HG03354 (cell line): ENCODE results near the gene CLEC4C.
"Not testable (repeated sequence)": the region's sequence is repeated elsewhere in the genome, so short reads cannot be mapped to it uniquely, and the experiment has no call there.

ENCODE experiments used
- ATAC-seq: cut with Tn5 transposase; IDR thresholded peaks from one replicate; pipeline ENCODE4 v1.9.1; 2021; ENCODE audit warnings: mild to moderate bottlenecking; ENCODE audit not compliant: unreplicated experiment, poor library complexity, severe bottlenecking

The CLEC4C gene

DNA sequence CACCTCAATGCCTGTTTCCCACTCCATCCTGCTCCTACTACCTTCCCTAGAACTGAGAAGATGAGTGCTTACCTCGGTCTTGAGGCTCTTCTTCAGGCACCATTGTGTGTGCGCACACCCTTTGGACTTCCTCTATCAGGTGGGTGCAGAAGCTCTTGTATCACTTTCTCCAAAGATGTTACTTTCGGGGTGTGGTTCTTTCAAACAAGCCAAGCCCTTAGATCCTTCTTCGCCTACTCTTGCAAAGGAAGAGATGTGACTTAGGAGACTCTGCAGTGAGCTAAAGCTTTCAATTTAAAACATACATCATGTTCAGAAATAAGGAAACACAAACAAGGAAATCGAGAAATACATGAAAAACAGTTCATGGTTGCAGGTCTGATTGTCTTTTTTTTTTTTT is at the start of gene CLEC4C:
TSS of gene CLEC4C (minus strand) at position 130 of the 400 bp plus-strand sequence. CDS start at position 103, 27 bp downstream.
- no peak for ATAC-seq

DNA sequence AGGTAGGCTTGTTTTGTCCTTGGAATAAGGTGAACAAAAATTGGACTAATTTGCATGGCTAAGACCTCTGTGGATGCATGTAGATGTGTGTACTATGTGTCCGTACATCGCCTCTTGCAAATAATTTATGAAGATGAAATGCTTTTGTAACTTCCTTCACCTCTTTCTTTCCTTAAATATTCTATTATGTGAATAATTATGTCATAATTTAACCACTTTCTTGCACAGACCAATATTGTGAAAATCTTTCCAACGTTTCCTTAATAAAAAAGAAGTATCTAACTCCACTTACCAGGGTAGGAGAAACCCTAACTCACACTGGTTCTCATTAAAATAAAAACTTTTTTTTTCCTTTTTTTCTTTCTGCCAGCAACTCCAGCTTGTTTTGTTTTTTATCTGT is 46.0 kb upstream of the CLEC4C start:
- ATAC-seq = no peak

- ATAC-seq = not testable (repeated sequence)
Measured at GRCh38 chr12:7788884-7789528, 41.8 kb upstream of the CLEC4C start, which contains the start of gene NANOG. NANOG (plus strand) TSS chr12:7789402; CDS start chr12:7789615, 213 bp downstream.

- ATAC-seq = no peak
Measured at GRCh38 chr12:7788294-7788660, 41.1 kb upstream of the CLEC4C start.

GRCh38 chr12:7787574-7788293 is 40.6 kb upstream of the CLEC4C start:
- no peak for ATAC-seq

DNA sequence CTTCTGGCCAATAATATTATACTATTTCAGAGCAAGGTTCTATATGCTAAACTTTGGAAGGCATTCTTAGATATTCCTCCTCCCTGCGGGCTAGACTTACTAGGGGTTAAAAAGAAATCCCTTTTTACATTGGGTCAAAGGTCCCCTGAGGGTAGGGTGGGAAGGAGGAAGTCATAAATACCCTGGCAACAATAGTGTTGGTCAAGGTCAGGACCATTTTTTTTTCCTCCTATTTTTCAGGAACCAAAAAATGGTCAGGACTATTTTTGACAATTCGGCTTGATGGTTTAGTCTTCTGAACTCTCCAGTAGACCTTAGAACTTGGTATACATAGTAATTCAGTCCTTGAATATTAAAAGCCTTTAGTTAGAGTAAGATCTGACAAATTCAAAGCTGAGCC is 37.5 kb upstream of the CLEC4C start:
- ATAC-seq = no peak

DNA sequence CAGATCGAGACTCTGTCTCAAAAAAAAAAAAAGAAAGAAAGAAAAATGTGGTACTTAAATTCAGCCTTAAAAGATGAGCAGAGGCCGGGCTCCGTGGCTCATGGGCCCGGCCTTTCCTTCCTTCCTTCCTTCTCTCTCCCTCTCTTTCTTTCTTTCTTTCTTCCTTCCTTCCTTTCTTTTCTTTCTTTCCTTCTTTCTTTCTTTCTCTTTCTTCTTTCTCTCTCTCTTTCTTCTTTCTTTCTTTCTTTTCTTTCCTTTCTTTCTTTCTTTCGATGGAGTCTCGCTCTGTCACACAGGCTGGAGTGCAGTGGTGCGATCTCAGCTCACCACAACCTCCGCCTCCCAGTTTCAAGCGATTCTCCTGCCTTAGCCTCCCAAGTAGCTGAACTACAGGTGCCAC is 36.3 kb upstream of the CLEC4C start:
- not testable (repeated sequence) for ATAC-seq

DNA sequence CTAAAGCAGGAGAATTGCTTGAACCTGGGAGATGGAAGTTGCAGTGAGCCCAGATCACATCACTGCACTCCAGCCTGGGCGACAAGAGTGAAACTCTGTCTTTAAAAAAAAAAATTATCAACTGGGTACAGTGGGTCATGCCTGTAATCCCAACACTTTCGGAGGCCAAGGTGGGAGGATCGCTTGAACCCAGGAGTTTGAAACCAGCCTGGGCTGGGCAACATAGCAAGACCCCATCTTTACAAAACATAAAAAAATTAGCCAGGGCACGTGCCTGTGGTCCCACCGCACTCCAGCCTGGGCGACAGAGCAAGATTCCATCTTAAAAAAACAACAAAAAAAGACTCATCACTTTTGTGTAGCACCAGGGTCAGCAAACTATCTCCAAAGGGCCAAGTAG is 34.9 kb upstream of the CLEC4C start:
- no peak for ATAC-seq

GRCh38 chr12:7781274-7781673 is 34.1 kb upstream of the CLEC4C start:
- no peak for ATAC-seq

DNA sequence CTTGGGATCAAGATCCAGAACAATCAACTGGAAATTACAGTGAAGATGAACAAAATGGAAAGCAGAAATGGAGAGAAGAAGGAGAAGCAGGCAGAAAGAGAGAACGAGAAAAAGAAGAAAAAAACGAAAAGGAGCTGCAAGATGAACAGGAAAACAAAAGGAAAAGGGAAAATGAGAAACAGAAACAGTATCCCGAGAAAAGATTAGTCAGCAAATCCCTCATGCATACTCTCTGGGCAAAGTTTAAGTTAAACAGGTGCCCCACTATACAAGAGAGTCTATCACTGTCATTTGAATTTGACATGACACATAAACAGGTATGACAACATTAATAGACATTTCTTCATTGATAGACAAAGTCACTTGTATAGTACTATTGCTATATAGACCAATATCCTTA is 22.8 kb upstream of the CLEC4C start:
- no peak for ATAC-seq

DNA sequence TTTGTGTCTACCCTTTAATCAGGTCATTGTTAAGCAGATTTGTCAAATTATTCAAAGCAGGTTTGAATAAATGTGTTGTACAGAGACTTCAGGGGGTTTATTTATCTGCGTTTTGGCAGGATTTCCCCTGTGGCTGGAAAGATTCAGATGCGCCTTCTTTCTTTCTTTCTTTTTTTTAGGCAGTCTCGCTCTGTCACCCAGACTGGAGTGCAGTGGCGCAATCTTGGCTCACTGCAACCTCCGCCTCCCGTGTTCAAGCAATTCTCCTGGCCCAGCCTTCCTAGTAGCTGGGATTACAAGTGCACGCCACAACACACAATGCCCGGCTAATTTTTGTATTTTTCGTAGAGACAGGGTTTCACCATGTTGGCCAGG is 11.6 kb upstream of the CLEC4C start:
- ATAC-seq = no peak

GRCh38 chr12:7756993-7757392 is 9.8 kb upstream of the CLEC4C start:
- ATAC-seq = no peak

DNA sequence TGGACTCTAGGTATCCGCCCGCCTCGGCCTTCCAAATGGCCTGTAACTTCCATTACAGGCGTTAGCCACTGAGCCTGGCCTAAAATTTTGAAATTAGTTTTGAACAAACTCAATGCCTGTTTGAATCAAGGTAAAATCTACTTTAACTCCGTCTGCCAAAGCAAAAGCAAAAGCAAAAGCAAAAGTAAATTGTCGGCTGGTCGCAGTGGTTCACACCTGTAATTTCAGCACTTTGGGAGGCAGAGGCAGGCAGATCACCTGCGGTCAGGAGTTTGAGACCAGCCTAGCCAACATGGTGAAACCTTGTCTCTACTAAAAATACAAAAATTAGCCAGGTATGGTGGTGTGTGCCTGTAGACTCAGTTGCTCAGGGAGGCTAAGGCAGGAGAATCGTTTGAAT is 8.5 kb upstream of the CLEC4C start:
- not testable (repeated sequence) for ATAC-seq

- ATAC-seq = not testable (repeated sequence)
Measured at GRCh38 chr12:7751941-7752922, 5.1 kb upstream of the CLEC4C start.

GRCh38 chr12:7751394-7751793 is 4.2 kb upstream of the CLEC4C start:
- ATAC-seq = no peak

DNA sequence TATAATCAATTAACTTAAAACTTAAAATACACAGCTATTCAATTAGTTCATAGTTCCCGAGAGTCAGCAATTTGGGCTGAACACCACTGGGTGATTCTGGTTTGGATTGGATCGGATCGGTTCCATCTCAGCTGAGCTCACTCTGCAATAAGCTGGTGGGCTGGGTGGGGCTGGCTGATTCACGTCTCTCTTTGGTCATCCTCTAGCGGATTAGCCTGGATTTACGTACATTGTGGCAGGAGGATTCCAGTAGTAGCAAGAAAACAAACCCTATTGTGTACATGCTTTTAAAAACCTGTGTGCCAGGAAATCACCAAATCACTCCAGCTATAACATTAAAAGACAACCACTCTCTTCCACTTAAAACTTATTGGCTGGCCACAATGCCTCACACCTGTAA is 3.2 kb upstream of the CLEC4C start:
- no peak for ATAC-seq

- ATAC-seq = no peak
Measured at GRCh38 chr12:7749442-7749841, 2.3 kb upstream of the CLEC4C start.

DNA sequence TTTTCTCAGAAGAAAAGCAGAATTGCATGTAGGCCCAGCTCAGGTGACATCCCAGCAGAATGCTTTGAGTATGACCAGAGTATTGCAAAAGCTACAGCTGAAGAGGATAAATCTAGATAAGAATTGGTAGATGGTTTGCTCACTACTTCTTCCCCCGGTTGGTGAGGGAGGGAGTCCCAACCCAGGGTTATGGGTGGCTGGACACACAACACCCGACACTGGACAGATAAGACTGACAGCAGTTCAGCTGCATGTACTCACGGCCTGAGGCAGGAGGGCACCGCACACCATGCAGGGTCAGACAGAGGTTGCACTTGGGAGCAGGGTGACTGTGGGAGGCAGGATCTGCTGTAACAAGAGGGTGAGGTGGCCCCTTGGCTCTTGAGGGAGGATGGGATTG is 1.7 kb upstream of the CLEC4C start:
- no peak for ATAC-seq

DNA sequence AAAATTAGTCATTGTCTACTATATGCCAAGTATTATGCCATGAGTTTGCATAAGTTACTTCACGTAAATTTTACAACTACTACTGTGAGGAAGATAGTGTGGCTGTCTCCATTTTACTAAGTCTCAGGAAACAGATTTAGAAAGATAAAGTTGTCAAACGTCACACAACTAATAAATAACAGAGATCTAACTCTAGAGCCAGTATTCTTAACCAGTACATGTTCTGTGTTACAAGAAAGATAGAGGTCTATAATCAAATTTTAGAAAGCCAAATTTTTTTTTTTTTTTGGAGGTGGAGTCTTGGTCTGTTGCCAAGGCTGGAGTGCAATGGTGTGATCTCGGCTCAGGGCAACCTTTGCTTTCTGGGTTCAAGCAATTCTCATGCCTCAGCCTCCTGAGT is 14.2 kb downstream of the CLEC4C start:
- ATAC-seq = no peak

- ATAC-seq = no peak
Measured at GRCh38 chr12:7731486-7731885, 15.7 kb downstream of the CLEC4C start.
